Measurements from ENCODE around the gene CIP2A. TPM values are rescaled to one million over a fixed set of nuclear protein-coding genes. Genes with fewer than 3 reads are reported as not detected.
A peak's percentile ranks its signal among the peaks of the same experiment; 100 is the strongest.
"Not testable (repeated sequence)": the region's sequence is repeated elsewhere in the genome, so short reads cannot be mapped to it uniquely, and the experiment has no call there.

Gene CIP2A
- total RNA-seq: 2.1 TPM
- long read RNA-seq, partial matches to known transcripts: 3 of 5 reads
- long read RNA-seq, other reads (novel, unspliced or antisense): 2 of 5 reads

DNA sequence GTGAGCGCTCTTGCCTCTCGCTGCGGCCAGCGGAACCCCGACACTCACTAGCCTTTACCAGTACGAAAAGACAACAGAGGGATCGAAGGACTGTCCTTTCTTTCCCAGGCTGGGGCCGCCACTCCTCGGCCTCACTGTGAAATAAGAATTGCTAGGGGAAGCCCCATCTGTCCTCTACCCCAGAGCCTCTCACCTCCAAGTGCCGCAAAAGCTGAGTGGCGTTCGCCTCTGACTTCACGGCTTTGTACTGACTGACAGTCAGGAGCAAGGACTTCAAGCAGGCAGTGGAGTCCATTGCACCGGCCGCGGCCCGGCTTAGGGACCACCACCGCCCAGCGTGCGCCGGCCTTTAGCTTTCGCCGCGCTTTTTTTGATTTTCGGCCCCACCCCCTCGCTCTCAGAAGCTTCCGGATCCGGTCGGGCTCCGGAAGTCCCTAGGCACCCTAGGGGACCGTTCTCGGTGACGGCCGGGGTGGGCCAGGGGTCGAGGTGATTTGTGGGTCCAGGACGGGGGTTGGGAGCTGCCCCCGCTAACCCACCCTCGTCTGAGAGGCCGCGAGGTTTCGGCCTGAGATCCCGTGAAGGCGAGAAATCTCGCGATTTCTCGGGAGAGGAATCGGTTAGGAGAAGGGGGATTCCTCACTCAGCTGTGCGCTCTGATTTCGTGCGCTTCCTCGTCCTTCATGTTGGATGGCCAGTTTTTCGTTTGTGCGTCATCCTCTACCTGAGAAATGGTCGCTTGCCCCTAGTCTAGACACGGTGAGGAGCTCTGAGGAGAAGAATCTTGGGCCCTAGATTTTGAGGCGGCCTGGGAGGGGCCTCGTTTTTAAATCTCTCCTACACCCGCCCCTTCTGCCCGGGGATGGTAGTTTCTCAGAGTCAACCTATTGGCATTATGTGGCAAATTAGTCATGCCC lies at the start of gene CIP2A, which contains the start of gene DZIP3:
Gene CIP2A (minus strand): TSS at position 358 of the 917 bp plus-strand sequence. CDS start 63 bp downstream, at position 295.
Gene DZIP3 (plus strand): TSS at position 642 of the 917 bp plus-strand sequence. CDS start 15,685 bp downstream, outside the sequence.
- peak; percentile 93 for DNase-seq (ENCODE audit: low spot score)

GRCh38 chr3:108629974-108630373 lies 40.7 kb upstream of the CIP2A start:
- no peak for DNase-seq (ENCODE audit: low spot score)

- no peak for DNase-seq (ENCODE audit: low spot score)
These were observed 34.3 kb upstream of the CIP2A start for GRCh38 chr3:108623504-108623903.

- no peak for DNase-seq (ENCODE audit: low spot score)
These were observed 31.0 kb upstream of the CIP2A start for GRCh38 chr3:108620250-108620649.

GRCh38 chr3:108616090-108616489 lies 26.9 kb upstream of the CIP2A start:
- DNase-seq (ENCODE audit: low spot score): not testable (repeated sequence)

DNA sequence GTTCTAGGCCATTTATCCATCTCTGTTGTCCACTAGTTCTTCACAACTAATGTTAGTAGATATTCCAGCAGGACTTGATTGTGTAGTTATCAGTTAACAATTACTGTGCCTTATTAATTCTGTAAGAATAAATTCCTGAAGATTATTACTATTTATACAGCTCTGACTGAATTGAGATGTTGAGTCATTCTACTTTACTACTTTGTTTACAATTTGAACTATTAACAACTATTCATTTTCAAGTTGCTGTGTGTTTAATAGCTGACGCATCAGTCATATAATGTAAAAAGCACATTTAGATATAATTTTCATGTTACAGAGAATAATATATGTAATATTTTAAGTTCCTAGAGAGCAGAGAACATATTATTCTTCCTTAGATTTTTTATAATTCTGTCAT lies 21.4 kb upstream of the CIP2A start:
- no peak for DNase-seq (ENCODE audit: low spot score)

DNA sequence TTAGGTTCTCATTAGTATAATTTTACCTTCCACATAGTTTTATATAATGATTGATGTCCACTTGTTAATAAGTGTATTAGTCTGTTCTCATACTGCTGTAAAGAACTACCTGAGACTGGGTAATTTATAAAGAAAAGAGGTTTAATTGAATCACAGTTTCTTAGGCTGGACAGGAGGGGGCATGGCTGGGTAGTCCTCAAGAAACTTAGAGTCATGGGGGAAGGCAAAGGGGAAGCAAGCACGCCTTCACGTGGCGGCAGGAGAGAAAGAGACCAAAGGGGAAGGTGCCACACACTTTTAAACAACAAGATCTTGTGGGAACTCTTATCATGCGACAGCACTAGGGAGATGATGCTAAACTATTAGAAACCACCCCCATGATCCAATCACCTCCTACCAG lies 19.5 kb upstream of the CIP2A start:
- DNase-seq (ENCODE audit: low spot score): no peak

DNA sequence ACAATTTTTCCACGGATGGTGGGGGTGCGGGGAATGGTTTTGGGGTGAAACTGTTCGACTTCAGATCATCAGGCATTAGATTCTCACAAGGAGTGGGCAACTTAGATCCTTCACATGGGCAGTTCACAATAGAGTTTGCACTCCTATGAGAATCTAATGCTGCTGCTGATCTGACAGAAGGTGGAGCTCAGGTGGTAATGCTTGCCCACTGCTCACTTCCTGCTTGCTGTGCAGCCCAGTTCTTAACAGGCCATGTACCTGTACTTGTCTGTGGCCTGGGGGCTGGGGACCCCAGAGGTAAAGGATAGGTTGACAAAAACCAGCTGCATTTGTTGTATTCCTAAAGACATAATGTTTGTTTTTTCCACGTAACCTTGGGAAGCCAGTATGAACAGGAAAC lies 16.3 kb upstream of the CIP2A start:
- no peak for DNase-seq (ENCODE audit: low spot score)

DNA sequence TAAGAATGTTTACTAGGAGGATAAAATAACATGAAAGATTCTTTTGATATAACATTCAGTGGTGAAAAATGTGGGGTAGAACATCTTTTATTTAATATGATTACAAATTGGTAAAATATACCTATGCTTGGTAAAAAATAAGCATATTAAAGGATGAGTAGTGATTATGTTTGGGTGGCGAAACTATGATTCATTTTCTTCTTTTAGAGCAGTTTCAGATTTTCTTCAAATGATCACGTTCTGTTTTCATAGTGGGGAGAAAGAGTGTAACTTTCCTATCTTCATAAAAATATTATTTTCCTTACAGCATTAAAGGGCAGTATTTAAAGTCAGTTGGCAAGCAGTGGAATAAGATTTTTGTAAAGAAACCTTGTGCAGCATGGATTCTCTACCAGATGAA lies 15.8 kb upstream of the CIP2A start:
- DNase-seq (ENCODE audit: low spot score): no peak

GRCh38 chr3:108603691-108604090 lies 14.5 kb upstream of the CIP2A start:
- no peak for DNase-seq (ENCODE audit: low spot score)

GRCh38 chr3:108602935-108603294 lies 13.7 kb upstream of the CIP2A start:
- no peak for DNase-seq (ENCODE audit: low spot score)

DNA sequence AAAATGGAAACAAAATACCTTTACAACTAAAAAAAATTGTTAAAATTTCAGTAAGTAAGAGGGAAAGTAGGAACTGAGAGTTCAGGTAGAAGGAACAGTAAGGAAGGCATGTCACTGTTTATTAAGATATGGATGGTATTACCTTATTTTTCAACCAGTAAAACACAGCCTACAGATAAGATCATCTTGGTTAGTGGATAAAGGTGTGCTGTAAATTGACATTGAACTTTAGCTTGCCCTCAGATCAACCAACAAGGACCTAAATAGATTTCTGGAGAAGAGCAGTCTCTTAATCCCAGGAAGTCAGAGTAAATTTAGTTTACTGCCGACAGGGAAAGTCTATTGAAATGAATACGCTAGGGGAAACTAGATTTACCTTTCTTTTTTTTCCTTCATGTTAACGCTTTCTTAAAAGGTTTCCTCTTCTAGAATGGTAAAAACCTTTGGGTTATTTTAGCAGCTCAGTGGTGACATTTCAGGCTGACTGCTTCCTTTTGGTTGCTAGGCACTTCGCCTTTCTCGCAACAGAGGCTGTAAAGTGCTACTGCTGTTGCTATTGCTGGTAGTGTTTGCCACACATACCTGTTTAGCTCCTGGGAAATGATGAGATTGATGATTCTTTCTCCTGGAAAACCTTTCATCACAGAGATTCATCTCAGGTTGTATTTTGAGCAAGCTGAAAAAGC lies 13.2 kb upstream of the CIP2A start:
- no peak for DNase-seq (ENCODE audit: low spot score)

GRCh38 chr3:108599677-108600409 lies 10.6 kb upstream of the CIP2A start:
- DNase-seq (ENCODE audit: low spot score): no peak

- DNase-seq (ENCODE audit: low spot score): no peak
These were observed 9.1 kb upstream of the CIP2A start for GRCh38 chr3:108598375-108598774.

GRCh38 chr3:108595321-108595720 lies 6.1 kb upstream of the CIP2A start:
- no peak for DNase-seq (ENCODE audit: low spot score)

DNA sequence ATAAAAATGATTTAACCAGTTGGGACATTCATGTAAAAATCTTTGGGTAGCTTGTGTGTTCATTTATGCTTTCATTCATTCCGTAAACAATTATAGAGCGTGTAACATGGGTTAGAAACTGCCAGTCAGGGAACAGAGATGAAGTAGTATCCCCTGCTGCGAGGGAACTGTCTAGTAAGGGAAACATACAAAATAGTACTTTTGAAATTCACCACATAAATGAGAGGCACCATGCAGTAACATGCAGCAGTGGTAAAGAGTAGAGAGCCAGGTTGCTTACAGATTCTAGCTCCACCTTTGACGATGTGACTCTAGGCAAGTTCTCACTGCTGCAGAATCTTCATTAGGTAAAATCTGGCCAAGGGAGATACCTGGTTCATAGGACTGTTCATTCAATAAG lies 1.2 kb upstream of the CIP2A start:
- DNase-seq (ENCODE audit: low spot score): no peak

- DNase-seq (ENCODE audit: low spot score): no peak
These were observed 723 bp upstream of the CIP2A start for GRCh38 chr3:108589998-108590323.

- DNase-seq (ENCODE audit: low spot score): no peak
These were observed 637 bp downstream of the CIP2A start for GRCh38 chr3:108588601-108589000.

- DNase-seq (ENCODE audit: low spot score): no peak
These were observed 11.2 kb downstream of the CIP2A start for GRCh38 chr3:108578064-108578463.

- no peak for DNase-seq (ENCODE audit: low spot score)
These were observed 19.9 kb downstream of the CIP2A start for GRCh38 chr3:108569336-108569735.

DNA sequence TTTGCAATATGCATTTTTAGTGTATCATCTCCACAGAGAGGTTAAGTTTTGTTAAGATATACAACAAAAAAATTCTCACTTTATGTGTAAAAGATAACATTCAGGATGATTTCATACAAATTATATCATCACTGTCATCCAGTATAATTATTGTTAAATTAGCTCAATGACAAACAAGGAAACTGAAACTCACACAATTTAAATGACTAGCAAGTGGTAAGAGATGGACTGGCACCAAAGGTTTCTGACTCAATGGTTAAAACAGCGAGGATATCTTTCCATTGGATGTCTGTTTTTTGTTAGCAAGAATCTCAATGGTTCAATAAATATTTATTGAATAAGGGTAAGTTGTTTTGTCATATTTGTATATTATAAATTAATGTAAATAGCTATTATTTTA lies 22.6 kb downstream of the CIP2A start:
- DNase-seq (ENCODE audit: low spot score): no peak

GRCh38 chr3:108565506-108565905 lies 23.7 kb downstream of the CIP2A start:
- DNase-seq (ENCODE audit: low spot score): no peak
